ENCODE data around the gene DIAPH1.

DNA sequence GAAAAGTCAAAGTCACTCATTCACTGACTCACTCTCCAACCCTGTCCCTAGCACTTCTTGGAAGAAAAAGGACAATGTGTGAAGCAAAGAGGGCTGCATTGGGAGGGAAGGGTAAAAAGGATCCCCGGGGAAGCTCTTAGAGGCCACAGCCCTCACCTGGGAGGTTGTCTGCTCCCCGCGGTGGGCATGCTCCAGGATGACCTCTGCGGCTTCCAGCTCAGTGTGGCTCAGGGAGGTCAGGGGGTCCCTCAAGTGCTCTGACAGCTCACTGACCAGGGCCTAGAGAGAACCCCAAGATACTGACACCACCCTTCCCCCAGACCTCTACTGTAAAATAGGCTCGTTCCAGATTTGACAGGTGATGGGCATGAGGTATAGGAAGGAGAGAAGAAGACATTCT lies 28.4 kb upstream of the DIAPH1 start:
- TF ChIP-seq, protein P1, sequence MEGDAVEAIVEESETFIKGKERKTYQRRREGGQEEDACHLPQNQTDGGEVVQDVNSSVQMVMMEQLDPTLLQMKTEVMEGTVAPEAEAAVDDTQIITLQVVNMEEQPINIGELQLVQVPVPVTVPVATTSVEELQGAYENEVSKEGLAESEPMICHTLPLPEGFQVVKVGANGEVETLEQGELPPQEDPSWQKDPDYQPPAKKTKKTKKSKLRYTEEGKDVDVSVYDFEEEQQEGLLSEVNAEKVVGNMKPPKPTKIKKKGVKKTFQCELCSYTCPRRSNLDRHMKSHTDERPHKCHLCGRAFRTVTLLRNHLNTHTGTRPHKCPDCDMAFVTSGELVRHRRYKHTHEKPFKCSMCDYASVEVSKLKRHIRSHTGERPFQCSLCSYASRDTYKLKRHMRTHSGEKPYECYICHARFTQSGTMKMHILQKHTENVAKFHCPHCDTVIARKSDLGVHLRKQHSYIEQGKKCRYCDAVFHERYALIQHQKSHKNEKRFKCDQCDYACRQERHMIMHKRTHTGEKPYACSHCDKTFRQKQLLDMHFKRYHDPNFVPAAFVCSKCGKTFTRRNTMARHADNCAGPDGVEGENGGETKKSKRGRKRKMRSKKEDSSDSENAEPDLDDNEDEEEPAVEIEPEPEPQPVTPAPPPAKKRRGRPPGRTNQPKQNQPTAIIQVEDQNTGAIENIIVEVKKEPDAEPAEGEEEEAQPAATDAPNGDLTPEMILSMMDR (IDR thresholded peaks at IDR 0.05; ENCODE audit: low read length) = no peak
- TF ChIP-seq EZH2phosphoT487 (IDR thresholded peaks at IDR 0.05; ENCODE audit: low read length) = no peak
- no peak for TF ChIP-seq EZH2 (optimal IDR thresholded peaks at IDR 0.05; ENCODE audit: low read depth, low read length)
